HEK293 (cell line): ENCODE data around the gene DIP2B.

Experiments used
- CTCF ChIP-seq: fragments of 450-650 bp; formaldehyde crosslinking; IDR thresholded peaks from 2 replicates; pipeline ENCODE4 v1.5.1; 2016; ENCODE audit warnings: missing biosample characterization, missing genetic modification characterization
- ZNF10 ChIP-seq: fragments of 450-650 bp; formaldehyde crosslinking; IDR thresholded peaks from 2 replicates; pipeline ENCODE4 v1.5.1; 2017; ENCODE audit warnings: missing biosample characterization, missing genetic modification characterization
- ZNF664 ChIP-seq: fragments of 450-650 bp; formaldehyde crosslinking; IDR thresholded peaks from 2 replicates; pipeline ENCODE4 v1.5.1; 2016; ENCODE audit warnings: missing biosample characterization, missing genetic modification characterization
- ZNF670 ChIP-seq: fragments of 450-650 bp; formaldehyde crosslinking; IDR thresholded peaks from 2 replicates; pipeline ENCODE4 v1.5.1; 2016; ENCODE audit warnings: missing biosample characterization, missing genetic modification characterization, low read depth

GRCh38 chr12:50764286-50765094 lies 259.7 kb downstream of the DIP2B start:
- peak; percentile 42 for TF ChIP-seq CTCF (tag by site-specific recombination)
- TF ChIP-seq ZNF664 (tag by site-specific recombination) = no peak
- TF ChIP-seq ZNF670 (tag by site-specific recombination) = no peak
- TF ChIP-seq ZNF10 (tag by site-specific recombination) = no peak
